SK-N-SH (cell line): ENCODE data around the gene ARHGAP23. TPM values are rescaled to one million over a fixed set of nuclear protein-coding genes. Genes with fewer than 3 reads are reported as not detected.

Source experiments
- CTCF ChIA-PET: fragments of 300-600, 350-600 bp; formaldehyde crosslinking; extraction: SDS; loops from one replicate; lab custom pipeline; 2021; lab: Yijun Ruan, JAX
- POLR2A ChIA-PET: fragments of 350-600 bp; sonication (Branson Sonifier 250); formaldehyde crosslinking; extraction: SDS; loops from one replicate; lab custom pipeline; 2020; ENCODE audit warnings: antibody characterized with exemption, inconsistent platforms; lab: Yijun Ruan, JAX
- DNase-seq: peaks from one replicate; pipeline ENCODE4 v3.0.0; 2012
- H2AFZ ChIP-seq: fragments of 200-600 bp; sonication (generic); 2 replicates; pipeline ENCODE4 v1.8.1; 2016; ENCODE audit warnings: antibody characterized with exemption, mild to moderate bottlenecking, low read depth
- H3F3A ChIP-seq: fragments of 200-600 bp; sonication (generic); replicated peaks from 2 replicates; pipeline ENCODE3; 2016; ENCODE audit warnings: antibody characterized with exemption, mild to moderate bottlenecking; ENCODE audit not compliant: insufficient read depth
- H3K27ac ChIP-seq, 2 experiments: fragments of 200-500 bp in 1 of 2; fragments of 200-600 bp in 1 of 2; sonication (Bioruptor generic) in 1 of 2; sonication (generic), shearing (Covaris generic) in 1 of 2; 2 replicates each; pipeline versions ENCODE4 v1.5.1 to v1.6.1; 2014 to 2016; ENCODE audit warnings: low read depth in 2 of 2, inconsistent platforms in 1 of 2, low read length in 1 of 2, mild to moderate bottlenecking in 1 of 2, mixed read lengths in 1 of 2
- H3K27me3 ChIP-seq: fragments of 200-600 bp; sonication (generic), shearing (Covaris generic); 2 replicates; pipeline ENCODE4 v1.6.1; 2016; ENCODE audit warnings: mixed run types; ENCODE audit not compliant: insufficient read depth
- H3K36me3 ChIP-seq, 2 experiments: fragments of 200-500 bp in 1 of 2; fragments of 200-600 bp in 1 of 2; sonication (Bioruptor generic) in 1 of 2; sonication (generic) in 1 of 2; replicated peaks in 1 of 2; 2 replicates each; pipeline versions ENCODE3 to v1.5.1; 2014 to 2016; ENCODE audit warnings: low read length in 1 of 2, mild to moderate bottlenecking in 1 of 2; ENCODE audit not compliant: insufficient read depth in 2 of 2, control insufficient read depth in 1 of 2
- H3K4me1 ChIP-seq, 2 experiments: fragments of 200-500 bp in 1 of 2; fragments of 200-600 bp in 1 of 2; sonication (Bioruptor generic) in 1 of 2; sonication (generic), shearing (Covaris generic) in 1 of 2; 2 replicates each; pipeline versions ENCODE4 v1.5.1 to v1.6.1; 2014 to 2016; ENCODE audit warnings: low read depth in 1 of 2, low read length in 1 of 2, mixed run types in 1 of 2; ENCODE audit not compliant: insufficient read depth in 2 of 2, control insufficient read depth in 1 of 2
- H3K4me2 ChIP-seq: fragments of 200-600 bp; sonication (generic), shearing (Covaris generic); 2 replicates; pipeline ENCODE4 v1.6.1; 2017; ENCODE audit warnings: mixed run types
- H3K4me3 ChIP-seq, 2 experiments: fragments of 200-500 bp in 1 of 2; fragments of 200-600 bp in 1 of 2; sonication (Bioruptor generic) in 1 of 2; sonication (generic), shearing (Covaris generic) in 1 of 2; 2 replicates each; pipeline versions ENCODE4 v1.5.1 to v1.8.1; 2014 to 2016; ENCODE audit warnings: low read depth in 2 of 2, inconsistent platforms in 1 of 2, low read length in 1 of 2, mild to moderate bottlenecking in 1 of 2, mixed read lengths in 1 of 2, moderate library complexity in 1 of 2
- H3K79me2 ChIP-seq: fragments of 200-600 bp; sonication (generic); 2 replicates; pipeline ENCODE4 v1.8.1; 2017; ENCODE audit warnings: mild to moderate bottlenecking; ENCODE audit not compliant: insufficient read depth
- H3K9ac ChIP-seq: fragments of 200-600 bp; sonication (generic); 2 replicates; pipeline ENCODE4 v1.6.1; 2017; ENCODE audit warnings: mixed run types
- H3K9me2 ChIP-seq: fragments of 200-600 bp; sonication (generic); 2 replicates; pipeline ENCODE4 v1.6.1; 2017; ENCODE audit warnings: mixed run types
- H3K9me3 ChIP-seq: fragments of 200-600 bp; sonication (generic); 2 replicates; pipeline ENCODE4 v1.6.1; 2017; ENCODE audit warnings: mixed run types, mild to moderate bottlenecking, moderate library complexity
- H4K20me1 ChIP-seq: fragments of 200-600 bp; sonication (generic); 2 replicates; pipeline ENCODE4 v1.6.1; 2017; ENCODE audit warnings: mild to moderate bottlenecking, mixed run types; ENCODE audit not compliant: insufficient read depth
- CHD2 ChIP-seq: fragments of 150-350 bp; IDR thresholded peaks from 2 replicates; pipeline ENCODE4 v1.6.1; 2018; ENCODE audit warnings: low read length; ENCODE audit not compliant: partially characterized antibody
- CTCF ChIP-seq: fragments of 200-600 bp; sonication (generic); IDR thresholded peaks from 2 replicates; pipeline ENCODE4 v1.6.1; 2017; ENCODE audit warnings: antibody characterized with exemption, mild to moderate bottlenecking, moderate library complexity
- EP300 ChIP-seq, 2 experiments: IDR thresholded peaks; 2 replicates each; pipeline versions ENCODE4 v1.4.0 to v1.6.1; 2012; ENCODE audit warnings: borderline replicate concordance in 1 of 2, low read depth in 1 of 2, low read length in 1 of 2
- EZH2phosphoT487 ChIP-seq: fragments of 200-600 bp; sonication (generic); IDR thresholded peaks from 2 replicates; pipeline ENCODE4 v1.6.1; 2017; ENCODE audit warnings: low read depth, mixed run types, mild to moderate bottlenecking, antibody characterized with exemption, moderate library complexity, borderline replicate concordance
- GATA2 ChIP-seq: sonication (generic); formaldehyde crosslinking; IDR thresholded peaks from 2 replicates; pipeline ENCODE4 v1.5.0; 2020; ENCODE audit warnings: mild to moderate bottlenecking, missing genetic modification reagents
- MAX ChIP-seq: IDR thresholded peaks from 2 replicates; pipeline ENCODE4 v1.4.0; 2012; ENCODE audit warnings: low read depth
- MEF2A ChIP-seq: IDR thresholded peaks from 2 replicates; pipeline ENCODE4 v1.4.0; 2012; ENCODE audit warnings: low read depth, borderline replicate concordance
- MXI1 ChIP-seq: IDR thresholded peaks from 2 replicates; pipeline ENCODE4 v1.6.1; 2012; ENCODE audit warnings: mild to moderate bottlenecking, low read depth, low read length, improper control_type of control experiment
- NFIC ChIP-seq: IDR thresholded peaks from 2 replicates; pipeline ENCODE4 v1.4.0; 2012; ENCODE audit warnings: borderline replicate concordance
- NRF1 ChIP-seq: IDR thresholded peaks from 2 replicates; pipeline ENCODE4 v1.6.1; 2012; ENCODE audit warnings: low read depth, mild to moderate bottlenecking, low read length
- PBX3 ChIP-seq: IDR thresholded peaks from 2 replicates; pipeline ENCODE4; 2012
- RCOR1 ChIP-seq: fragments of 150-350 bp; IDR thresholded peaks from 2 replicates; pipeline ENCODE4 v1.6.1; 2017; ENCODE audit warnings: antibody characterized with exemption, low read length
- RFX5 ChIP-seq: IDR thresholded peaks from 2 replicates; pipeline ENCODE4 v1.6.1; 2012; ENCODE audit warnings: mild to moderate bottlenecking, improper control_type of control experiment, low read length
- RXRA ChIP-seq: IDR thresholded peaks from 2 replicates; pipeline ENCODE4 v1.4.0; 2012; ENCODE audit warnings: low read depth, mild to moderate bottlenecking, borderline replicate concordance
- SIN3A ChIP-seq: IDR thresholded peaks from 2 replicates; pipeline ENCODE4 v1.6.1; 2012; ENCODE audit warnings: low read depth, mild to moderate bottlenecking, low read length, moderate library complexity, borderline replicate concordance
- TCF12 ChIP-seq: IDR thresholded peaks from 2 replicates; pipeline ENCODE4 v1.4.0; 2012
- USF2 ChIP-seq: fragments of 150-350 bp; IDR thresholded peaks from 2 replicates; pipeline ENCODE4 v1.6.1; 2017; ENCODE audit warnings: antibody characterized with exemption, low read length, low read depth, borderline replicate concordance
- WGBS: methylation state at CpG from one replicate; pipeline ENCODE4 v1.1.6; 2017; ENCODE audit warnings: low lambda C conversion rate; 5-methylcytosine and 5-hydroxymethylcytosine counted together
- polyA plus RNA-seq, 3 experiments: library from polyadenylated mRNA; depleted of rRNA; stranded (reverse); fragments of >200 nt; gene quantifications; 2 replicates each; pipeline ENCODE4 v1.2.3, GENCODE V29; 2012

Gene ARHGAP23
- polyA plus RNA-seq, 1 of the 3 experiments (the other 2 are of a cell fraction): 19.2 TPM

- CTCF ChIA-PET: interaction anchor here (1.0 to 5.2 kb wide), 6 partner anchors 9 to 121 kb away, joined by 3 to 21 read pairs (median 5); no protein-coding TSS in a partner anchor
- H4K20me1 ChIP-seq: no peaks in the 10 kb centered on the region
- H3K9ac ChIP-seq: no peak overlapping the region
These were observed 118.1 kb downstream of the ARHGAP23 start for GRCh38 chr17:38546396-38546795.

GRCh38 chr17:38547444-38547843, 119.2 kb downstream of the ARHGAP23 start:
- WGBS: 82% methylated on average over 11 of the region's 12 CpGs
- H3K36me3 ChIP-seq: no peaks in the 10 kb centered on the region
- H3K4me2 ChIP-seq: no peak overlapping the region
- CTCF ChIA-PET: interaction anchor here (0.7 to 2.0 kb wide), 9 partner anchors 9 to 120 kb away, joined by 3 to 13 read pairs (median 4); no protein-coding TSS in a partner anchor
- H3K4me1 ChIP-seq: no peaks in the 10 kb centered on the region; a peak in 1 of 4 replicates
- no peak overlapping the region for H3K4me3 ChIP-seq
- TF ChIP-seq USF2: no peak
- TF ChIP-seq, all 33 proteins: peak for 0
- Histone ChIP-seq H3K9me3 (no peaks in the 10 kb centered on the region), H3K9me2 (no peaks in the 10 kb centered on the region), H3K27me3 (no peaks in the 10 kb centered on the region), H3K9ac (no peak overlapping the region), H2AFZ (no peak overlapping the region), H3K27ac (no peak overlapping the region), H3F3A (no peaks in the 10 kb centered on the region), H3K79me2 (no peaks in the 10 kb centered on the region), H4K20me1 (no peaks in the 10 kb centered on the region)
- POLR2A ChIA-PET: no interaction called here
- no peak for DNase-seq

More at GRCh38 chr17:38546396-38546795, 118.1 kb downstream of the ARHGAP23 start:
- H3K9me2 ChIP-seq: no peaks in the 10 kb centered on the region
- no peak overlapping the region for H3K27ac ChIP-seq
- H3F3A ChIP-seq: no peaks in the 10 kb centered on the region
- H3K27me3 ChIP-seq: no peaks in the 10 kb centered on the region
- POLR2A ChIA-PET: no interaction called here
- no peak for TF ChIP-seq GATA2 (CRISPR knock-in tag)
- no peak for TF ChIP-seq RXRA
- TF ChIP-seq EZH2phosphoT487: no peak
- TF ChIP-seq MAX: no peak
- no peak for TF ChIP-seq MEF2A
- H3K36me3 ChIP-seq: no peaks in the 10 kb centered on the region
- WGBS: 20% methylated on average over 1 of the region's 11 CpGs
- H3K9me3 ChIP-seq: no peaks in the 10 kb centered on the region
- H3K4me1 ChIP-seq: no peaks in the 10 kb centered on the region; a peak in 1 of 4 replicates
- no peak overlapping the region for H3K4me3 ChIP-seq
- H3K79me2 ChIP-seq: no peaks in the 10 kb centered on the region
- no peak overlapping the region for H3K4me2 ChIP-seq
- no peak overlapping the region for H2AFZ ChIP-seq
- DNase-seq: no peak

- ChIA-PET POLR2A (no interaction called here), CTCF (interaction anchor here (0.6 to 3.3 kb wide), 6 partner anchors 10 to 118 kb away, joined by 3 to 23 read pairs (median 12); no protein-coding TSS in a partner anchor)
- Histone ChIP-seq H3K9ac (no peak overlapping the region), H3K27me3 (no peaks in the 10 kb centered on the region), H3K36me3 (no peaks in the 10 kb centered on the region), H3K27ac (no peak overlapping the region), H3K9me3 (no peaks in the 10 kb centered on the region), H3K9me2 (no peaks in the 10 kb centered on the region), H3K4me1 (peaks cover 0 to 5% of the 10 kb centered on the region in 2 experiments; a peak in 2 of 4 replicates), H3K79me2 (no peaks in the 10 kb centered on the region), H3F3A (no peaks in the 10 kb centered on the region), H4K20me1 (no peaks in the 10 kb centered on the region), H2AFZ (no peak overlapping the region), H3K4me3 (no peak overlapping the region), H3K4me2 (no peak overlapping the region)
- WGBS: 88% methylated on average over 4 of the region's 4 CpGs
- no peak for DNase-seq
- no peak for TF ChIP-seq RCOR1
- no peak for TF ChIP-seq EP300 (IDR thresholded peaks at IDR 0.05; ENCODE audit: borderline replicate concordance in 1 of 2, low read depth in 1 of 2, low read length in 1 of 2)
- TF ChIP-seq TCF12: no peak
- TF ChIP-seq EZH2phosphoT487: no peak
- no peak for TF ChIP-seq SIN3A
- no peak for TF ChIP-seq CTCF
- TF ChIP-seq CHD2: no peak
- TF ChIP-seq RFX5: no peak
- no peak for TF ChIP-seq PBX3
- no peak for TF ChIP-seq NRF1
- TF ChIP-seq MXI1: no peak
- no peak for TF ChIP-seq NFIC
- TF ChIP-seq MAX: no peak
These were observed 121.0 kb downstream of the ARHGAP23 start for GRCh38 chr17:38549285-38549684.
